SK-N-MC (cell line): ENCODE results near the gene PLIN3.

Source experiments
- EZH2 ChIP-seq: fragments of 200-600 bp; sonication (generic); IDR thresholded peaks from one replicate; pipeline ENCODE4 v1.6.1; 2017; ENCODE audit warnings: antibody characterized with exemption
- POLR2AphosphoS5 ChIP-seq: IDR thresholded peaks from 2 replicates; pipeline ENCODE4 v1.6.1; 2012; ENCODE audit warnings: mild to moderate bottlenecking, low read depth, low read length, borderline replicate concordance

DNA sequence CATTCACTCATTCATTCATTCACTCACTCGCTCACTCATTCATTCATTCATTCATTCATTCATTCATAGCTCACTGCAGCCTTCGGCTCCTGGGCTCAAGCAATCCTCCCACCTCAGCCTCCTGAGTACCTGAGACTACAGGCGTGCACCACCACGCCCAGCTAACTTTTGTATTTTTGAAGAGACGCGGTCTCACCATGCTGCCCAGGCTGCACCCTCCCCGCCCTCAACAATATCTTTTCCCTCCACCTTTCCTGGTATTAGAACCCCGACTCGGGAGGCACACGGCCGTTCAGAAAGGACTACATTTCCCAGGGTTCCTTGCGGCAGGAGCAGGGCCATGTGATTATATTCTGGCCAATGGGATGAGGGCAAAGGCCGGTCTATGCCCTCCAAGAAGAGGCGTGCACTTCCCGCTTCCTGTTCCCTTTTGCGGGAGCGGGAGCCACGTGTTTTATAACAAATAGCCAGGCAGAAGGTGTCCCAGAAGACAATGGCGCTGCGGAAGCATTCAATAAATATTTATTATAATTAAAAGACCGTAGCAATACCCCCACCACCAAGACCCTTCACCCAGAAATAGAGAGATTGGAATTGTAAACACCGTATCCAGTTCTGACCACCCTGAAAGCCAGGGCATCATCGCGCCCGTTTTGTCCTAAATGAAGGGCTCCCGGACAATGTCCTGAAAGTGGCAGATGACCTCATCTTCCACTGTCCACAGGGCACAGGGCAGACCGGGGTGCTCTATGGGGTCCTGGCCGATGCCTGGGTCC lies 51.9 kb downstream of the PLIN3 start:
- peak; percentile 47 for TF ChIP-seq POLR2AphosphoS5
- TF ChIP-seq EZH2 = no peak
